NOMO-1 (cell line): ENCODE data around the gene RAB20.

Source experiments
- DNase-seq, 2 experiments: peaks; one replicate each; lab custom pipeline; 2025; ENCODE audit not compliant: unreplicated experiment in 2 of 2; lab: John Stamatoyannopoulos, UW

RAB20 gene

DNA sequence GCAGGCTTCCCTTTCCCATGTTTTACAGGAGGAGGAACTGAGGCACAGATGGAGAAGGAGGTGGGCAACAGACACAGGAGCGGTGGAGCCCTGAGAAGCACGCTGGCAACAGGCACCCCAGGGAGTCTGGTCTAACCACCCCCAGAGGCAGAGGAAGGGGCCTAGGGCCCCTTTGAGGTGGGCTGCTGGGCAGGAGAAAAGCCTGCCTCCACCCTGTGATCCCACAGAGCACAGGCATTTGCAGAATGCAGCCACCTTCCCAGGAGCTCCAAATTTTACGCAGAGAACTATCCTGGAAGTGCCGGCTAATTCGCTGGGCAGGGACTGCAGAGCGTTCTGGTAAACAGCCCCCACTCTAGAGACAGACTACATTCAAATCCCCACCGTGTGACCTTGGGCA is 30.4 kb downstream of the RAB20 start:
- DNase-seq: no peak

DNA sequence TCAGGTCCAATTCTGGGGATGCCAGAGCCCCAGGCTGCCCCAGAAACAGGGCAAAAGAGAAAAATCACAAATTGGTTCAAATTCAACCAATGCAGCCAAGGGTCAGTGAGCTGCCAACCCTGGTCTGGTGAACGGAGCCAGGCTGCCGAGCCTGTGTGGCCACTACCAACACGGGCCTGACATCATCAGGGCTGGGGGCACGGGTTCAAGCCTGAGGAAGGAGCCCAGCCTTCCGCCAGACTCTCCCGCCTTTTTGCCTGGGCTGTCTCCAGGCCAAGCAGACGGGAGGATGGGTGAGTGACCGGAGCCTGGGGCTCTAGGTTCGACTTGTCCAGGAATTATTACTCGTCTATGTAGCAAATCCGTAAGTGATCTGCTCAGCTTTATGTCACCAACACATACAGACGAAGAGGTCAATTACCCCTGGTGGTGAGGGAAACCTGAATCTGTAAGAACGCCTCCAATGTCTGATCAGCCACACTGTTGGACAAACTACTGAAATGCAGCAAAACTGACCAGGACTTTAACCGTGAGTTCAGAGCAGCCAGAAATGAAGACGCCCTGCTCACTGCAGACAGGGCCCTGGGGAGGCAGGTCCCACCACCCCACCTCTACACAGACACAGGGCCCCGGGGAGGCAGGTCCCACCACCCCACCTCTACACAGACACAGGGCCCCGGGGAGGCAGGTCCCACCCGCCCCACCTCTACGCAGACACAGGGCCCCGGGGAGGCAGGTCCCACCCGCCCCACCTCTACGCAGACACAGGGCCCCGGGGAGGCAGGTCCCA is 31.8 kb downstream of the RAB20 start:
- no peak for DNase-seq

DNA sequence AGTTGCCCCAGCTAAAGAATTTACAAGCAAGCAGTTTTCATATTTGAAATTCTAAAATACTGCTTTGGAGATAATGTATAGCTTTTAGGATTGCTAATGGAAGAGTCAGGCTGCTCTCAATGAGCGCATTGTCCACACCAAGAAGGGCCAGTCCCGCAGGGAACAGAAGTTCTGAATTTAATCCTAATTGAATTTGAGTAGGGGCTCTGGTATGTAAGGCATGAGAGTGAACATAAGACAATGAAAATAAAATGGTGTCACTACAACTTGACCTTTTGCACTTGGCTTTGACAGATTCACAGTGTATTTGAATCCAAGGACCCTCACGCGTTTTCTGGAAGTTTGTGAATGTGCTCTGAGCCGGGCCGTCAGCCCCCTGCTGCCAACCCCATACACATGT is 32.6 kb downstream of the RAB20 start:
- no peak for DNase-seq

DNA sequence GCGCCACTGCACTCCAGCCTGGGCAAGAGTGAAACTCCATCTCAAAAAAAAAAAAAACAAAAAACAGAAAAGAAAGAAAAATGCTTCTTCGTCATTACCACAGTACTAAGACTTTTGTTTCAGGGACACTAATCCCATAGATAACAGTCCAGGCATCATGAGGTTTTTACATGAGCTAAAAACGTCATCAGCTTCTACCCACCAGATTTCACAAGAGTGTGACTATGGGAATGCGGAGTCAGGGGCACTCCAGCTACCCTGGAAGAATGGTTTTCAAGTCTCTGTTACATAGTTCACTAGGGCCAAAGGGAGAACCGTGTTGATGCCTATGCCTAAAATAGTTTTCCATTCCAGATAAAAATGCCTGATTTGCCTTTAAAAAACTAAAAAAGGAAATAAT is 33.2 kb downstream of the RAB20 start:
- peak in 1 of 2 experiments; percentile 37 for DNase-seq

DNA sequence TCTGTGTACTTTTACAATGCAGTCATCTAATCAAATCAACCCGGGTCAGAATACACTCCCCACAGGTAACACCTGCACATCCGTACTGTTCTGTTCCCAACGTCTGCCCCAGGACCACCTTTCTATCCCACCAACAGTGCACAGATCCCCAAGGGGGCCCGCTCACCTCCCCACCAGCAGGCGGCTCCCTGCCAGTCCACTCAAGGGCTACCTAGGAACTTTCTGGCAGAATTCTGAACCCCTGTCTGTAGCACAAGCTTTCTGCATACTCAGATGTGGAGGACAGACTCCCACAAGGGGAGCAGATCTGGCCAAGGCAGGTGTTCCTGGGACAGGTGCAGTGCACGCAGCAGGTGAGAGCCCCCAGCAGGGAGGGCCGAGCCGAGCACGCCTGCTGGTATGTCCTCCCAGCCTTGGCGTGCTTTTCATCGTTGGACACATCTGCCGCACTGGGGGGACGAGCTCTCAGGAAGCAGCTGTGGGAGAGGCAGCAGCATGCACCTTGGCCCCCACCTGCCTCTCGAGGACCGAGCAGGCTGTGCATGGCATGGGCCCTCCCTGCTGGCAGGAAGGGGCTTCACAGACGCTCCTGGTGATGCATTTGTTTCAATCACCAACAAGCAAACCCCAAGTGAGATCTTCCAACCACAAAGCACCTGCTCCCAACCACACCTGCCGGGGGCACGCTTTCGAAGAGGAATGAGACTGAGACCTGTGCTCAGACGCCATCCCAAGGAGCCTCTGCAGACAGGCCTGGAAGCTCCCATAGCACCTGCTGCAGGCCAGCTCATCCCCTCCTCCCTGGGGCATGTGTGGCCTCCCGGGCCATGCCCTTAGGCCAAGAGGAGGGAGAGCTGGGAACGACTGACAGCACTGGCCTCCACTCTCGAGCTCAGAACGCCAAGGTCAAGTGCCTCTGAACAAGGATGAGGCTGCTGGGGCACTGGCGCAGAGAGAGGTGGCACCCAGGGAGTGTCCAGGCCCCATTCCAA is 35.9 kb downstream of the RAB20 start:
- no peak for DNase-seq

DNA sequence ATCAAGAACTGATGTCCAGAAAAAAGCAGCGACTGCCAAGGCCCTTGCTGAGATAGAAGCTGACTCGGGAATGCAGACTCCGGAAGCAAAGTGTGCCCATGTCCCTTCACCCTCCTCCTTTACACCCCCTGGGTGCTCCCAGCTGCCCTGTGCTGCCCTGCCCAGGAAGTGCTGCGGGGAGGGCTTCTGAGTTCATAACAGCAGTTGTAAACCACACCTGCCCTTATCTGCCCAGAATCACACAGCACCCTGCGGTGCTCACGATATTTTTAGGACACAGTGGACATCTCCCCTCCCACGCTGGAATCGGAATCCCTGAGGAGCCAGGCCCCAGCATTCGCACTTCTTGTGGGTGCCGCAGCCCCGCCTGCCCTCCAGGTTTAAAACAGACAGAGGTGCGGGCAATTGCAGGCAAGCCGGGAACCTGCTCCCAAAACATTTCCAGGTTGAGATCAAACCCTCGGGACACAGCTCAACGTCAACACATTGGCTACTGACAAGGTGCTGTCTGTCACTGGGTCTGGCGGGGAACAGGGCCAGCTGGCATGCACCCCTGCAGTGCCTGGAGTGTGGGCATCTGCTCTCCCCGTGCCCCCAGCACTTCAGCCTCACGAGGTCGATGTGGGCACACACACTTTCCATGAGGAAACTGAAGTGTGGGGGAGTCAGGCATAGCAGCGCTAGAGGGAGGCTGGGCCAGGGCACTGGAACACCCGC is 36.8 kb downstream of the RAB20 start:
- no peak for DNase-seq

DNA sequence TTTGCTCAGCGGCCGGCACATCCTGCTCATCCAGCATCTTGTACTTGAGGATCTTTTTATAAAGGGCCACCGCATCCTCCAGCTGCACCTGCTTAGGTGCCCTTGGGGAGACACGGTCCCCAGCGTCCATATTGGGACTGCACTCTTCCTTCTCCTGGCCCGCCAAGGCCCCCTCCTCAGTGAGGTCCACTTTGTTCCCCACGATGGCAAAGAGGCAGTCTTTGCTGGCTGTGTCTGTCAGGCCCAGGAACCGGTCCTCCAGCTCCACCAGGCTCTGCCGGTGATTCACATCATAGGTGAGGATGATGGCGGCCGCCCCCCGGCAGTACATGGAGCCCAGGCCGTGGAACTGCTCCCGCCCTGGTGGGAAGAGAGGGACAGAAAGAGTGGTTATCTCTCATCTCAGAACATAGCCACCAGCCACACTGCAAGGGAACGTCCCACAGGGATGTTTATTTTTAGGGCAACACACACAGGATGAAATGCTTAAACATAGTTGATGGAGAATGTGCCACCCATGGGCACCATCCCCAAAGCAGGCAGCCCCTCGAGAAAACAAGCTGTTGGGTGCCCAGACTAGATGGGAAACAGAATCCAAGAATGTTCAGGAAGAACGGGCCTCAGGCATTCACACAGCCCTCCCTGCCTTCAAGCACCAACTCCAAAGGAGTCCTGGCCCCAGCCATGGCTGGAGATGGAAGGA is 37.5 kb downstream of the RAB20 start:
- DNase-seq: no peak

DNA sequence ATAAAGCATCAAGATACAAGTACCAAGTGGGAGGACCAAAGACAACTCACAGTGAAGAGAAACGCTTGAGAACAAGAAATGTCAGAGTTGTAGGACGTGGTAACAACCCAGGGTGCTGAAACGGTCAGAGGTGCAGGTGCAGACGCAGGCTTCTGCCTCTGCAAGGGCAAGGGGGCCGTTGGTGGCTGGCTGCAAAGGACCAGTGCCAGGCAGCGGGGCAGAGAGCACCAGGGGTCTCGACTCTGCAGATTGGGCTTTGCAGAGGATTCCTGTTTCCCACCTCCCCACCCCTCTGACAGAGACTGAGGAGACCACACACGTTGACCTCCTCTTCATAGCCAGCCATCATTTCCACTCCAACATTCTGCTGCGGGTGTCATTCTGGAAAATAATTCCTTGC is 38.3 kb downstream of the RAB20 start:
- no peak for DNase-seq

DNA sequence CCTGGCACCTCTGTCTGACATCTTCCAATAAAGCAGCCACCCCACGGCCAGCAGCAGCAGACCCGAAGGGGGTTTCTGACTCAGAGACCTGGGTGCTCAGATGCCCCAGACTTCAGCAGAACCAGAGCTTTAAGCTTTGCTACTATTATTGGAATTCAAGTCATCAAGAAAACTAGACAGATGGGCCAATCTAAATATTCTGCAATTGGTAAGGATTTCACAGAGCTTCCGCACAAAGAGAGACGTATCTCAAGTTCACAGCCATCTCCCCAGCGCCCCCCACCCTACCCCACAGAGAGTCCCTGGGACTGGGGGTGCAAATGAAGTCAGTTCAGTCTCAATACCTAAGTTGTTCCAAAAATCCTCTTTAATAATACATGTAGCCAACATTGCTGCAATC is 38.8 kb downstream of the RAB20 start:
- no peak for DNase-seq

DNA sequence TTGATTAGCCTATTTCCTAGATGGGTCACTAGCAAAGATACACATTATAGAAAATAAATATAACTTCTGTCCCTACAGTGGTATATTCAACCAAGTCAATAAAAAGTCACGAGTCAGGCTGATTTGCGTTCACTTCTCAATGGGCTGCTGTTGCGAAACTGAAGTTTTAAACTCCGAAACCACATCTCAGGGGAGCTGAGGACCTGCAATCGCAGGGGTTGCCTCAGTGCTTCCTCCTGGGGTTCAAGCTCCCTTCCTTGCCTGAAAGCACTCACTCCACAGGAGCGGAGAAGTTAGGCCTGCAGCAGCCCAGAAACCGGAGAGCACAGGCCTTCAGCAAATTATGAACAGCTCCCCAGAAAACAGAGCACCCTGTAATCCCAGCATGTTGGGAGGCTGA is 39.6 kb downstream of the RAB20 start:
- DNase-seq: peak; percentile 84 to 90

DNA sequence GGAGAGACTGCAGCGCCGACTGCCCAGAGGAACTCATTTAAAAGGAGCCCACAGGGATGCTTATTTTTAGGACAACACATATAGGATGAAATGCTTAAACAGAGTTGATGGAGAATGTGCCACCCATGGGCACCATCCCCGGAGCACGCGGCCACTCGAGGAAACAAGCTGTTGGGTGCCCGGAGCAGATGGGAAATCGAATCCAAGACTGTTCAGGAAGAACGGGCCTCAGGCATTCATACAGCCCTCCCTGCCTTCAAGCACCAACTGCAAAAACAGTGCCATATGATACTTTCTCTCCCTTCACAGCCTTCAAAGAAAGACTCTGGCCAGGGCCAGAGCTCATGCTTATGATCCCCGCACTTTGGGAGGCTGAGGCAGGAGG is 40.2 kb downstream of the RAB20 start:
- DNase-seq: no peak

DNA sequence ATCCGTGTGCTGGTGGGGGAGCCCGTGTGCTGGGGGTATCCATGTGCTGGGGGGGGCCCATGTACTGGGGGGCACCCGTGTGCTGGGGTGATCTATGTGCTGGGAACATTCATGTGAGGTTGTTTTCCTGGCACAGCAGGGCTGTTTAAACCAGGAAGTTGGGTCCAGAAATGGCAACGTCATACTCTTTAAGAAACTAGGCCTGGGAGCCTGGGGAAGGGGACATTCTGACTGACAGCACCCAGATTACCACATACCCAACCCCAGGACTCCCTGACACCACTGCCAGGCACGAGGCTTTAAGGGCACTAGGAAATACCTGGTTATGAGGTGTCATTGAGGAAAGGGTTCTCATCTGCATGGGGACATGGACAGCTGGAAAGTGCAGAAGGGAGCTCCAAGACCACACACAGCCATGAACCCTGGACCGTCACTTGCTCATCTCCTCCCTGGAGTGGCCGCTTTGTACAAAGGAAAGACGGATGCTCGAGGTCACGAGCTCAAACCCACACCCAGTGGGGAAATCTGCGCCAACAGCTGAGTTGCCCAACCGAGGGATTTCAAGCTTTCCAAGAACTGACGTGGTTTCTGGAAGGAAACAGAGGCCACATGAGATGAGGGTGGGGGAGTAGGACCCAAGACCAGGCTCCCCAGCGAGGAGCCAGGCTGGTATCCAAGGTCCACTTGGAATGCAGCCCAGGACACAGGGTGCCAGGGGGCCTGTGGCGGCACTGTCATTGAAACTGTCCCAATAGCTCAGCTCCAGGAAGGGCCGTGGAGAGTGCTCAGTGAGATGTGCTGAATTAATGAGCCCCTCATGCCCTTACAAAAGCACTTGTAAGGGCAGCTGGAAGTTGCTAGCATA is 40.9 kb downstream of the RAB20 start:
- DNase-seq: peak; percentile 44 to 54

DNA sequence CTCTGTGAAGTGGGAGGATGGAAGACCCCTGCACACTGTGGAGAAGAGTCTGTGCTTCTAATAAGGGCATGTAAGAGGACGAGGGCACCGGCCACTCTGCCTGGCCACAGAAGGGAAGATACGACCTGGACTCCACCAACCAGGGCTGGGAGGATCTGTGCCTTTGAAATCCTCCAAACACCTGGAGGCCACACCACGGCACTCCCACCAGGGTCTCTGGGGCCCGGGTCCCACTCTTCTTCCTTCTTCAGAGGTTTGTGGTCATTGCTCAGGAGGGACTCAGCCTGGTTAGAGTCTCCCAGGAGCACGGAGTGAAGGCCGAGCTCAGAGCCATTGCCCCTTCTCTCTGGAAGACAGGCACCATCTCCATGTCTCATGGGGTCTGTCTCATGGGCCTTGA is 42.0 kb downstream of the RAB20 start:
- DNase-seq: no peak

DNA sequence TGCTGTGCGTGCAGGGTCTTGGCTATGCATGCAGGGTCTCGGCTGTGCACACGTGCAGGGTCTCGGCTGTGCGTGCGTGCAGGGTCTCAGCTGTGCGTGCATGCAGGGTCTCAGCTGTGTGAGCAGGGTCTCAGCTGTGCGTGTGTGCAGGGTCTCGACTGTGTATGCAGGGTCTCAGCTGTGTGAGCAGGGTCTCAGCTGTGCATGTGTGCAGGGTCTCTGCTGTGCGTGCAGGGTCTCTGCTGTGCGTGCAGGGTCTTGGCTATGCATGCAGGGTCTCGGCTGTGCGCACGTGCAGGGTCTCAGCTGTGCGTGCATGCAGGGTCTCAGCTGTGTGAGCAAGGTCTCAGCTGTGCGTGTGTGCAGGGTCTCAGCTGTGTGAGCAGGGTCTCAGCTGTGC is 42.5 kb downstream of the RAB20 start:
- no peak for DNase-seq

DNA sequence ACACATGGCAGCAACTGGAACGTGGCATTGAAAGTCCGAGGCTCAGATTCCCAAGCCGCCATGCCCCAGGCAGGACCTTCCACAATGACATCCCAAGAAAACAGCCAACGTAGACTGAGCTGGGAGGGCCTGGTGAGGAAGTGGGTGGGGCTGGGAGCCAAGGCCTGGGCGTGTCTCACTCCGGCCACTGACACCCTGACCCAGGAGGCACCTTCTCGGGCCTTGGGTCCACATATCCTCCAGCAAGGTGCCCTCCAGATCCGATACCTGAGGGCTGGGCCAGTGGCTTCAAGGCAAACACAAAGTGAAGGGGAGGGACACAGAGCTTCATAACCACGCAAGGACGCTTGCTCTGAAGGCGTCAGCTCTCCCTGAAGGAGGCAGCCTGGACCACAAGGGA is 43.0 kb downstream of the RAB20 start:
- DNase-seq: no peak

DNA sequence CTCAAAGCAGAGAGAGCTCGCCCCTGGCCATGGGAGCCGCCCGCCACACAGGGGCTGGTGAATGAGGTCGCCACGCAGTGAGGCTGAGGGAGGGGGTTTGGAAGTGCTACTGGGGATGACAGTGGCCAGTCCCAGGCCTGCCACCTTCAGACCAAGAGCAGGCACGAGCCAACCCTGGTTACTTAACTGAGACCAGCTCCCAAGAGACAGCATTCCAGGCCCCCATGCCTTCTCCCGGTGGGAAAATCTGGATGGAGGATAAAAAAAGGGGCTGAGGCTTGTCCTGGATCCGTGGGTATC is 43.3 kb downstream of the RAB20 start:
- DNase-seq: no peak

DNA sequence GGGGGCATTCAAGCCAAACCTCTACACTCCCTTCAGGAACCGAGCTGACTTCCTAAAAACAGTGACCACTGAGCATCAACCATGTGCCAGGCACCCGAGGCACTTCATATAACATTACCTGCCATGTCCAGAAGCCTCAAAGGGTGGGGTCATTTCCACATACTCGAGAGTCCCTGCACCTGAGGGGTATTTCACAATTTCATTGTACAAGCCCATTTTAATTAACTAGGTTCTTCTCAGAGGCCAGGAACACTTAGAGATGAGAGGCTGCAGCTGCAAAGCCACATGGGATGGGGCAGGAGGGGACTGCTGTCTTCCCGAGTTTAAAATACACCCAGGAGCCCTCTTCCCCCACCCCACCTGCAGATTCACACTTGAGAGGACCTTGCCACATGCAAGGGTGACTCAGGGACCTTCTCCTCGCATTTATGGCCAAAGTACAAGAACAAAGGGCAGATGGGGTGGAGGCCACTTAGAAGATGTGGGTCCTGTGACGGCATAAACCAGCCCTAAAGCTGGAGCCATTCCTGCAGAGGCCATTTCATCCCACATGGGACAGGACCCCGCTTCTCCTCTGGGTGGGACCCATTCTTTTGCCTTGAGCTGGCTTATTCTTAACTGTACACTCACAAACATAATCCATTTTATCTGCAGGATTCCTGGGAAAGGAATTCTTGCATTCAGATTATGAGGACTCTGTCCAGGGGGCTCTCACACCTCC is 43.9 kb downstream of the RAB20 start:
- DNase-seq: no peak

DNA sequence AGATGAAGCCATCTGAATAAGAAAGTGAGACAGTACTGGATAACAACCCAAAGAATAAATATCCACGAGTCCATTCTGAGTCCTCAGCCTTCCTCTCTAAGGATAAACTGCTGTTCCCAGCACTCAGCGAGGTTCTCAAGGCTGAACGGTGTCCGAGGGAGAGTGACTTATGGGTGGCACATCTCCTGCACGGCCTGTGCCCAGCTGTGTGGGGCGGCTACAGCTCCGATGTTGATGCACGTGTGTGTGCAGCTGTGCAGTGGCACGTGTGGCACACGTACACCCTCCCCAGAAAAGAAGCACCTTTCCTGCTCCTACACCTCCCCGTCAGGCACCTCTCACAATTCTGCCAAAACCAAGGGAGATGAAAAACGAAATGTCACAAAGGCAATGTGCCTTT is 45.0 kb downstream of the RAB20 start:
- DNase-seq: no peak

DNA sequence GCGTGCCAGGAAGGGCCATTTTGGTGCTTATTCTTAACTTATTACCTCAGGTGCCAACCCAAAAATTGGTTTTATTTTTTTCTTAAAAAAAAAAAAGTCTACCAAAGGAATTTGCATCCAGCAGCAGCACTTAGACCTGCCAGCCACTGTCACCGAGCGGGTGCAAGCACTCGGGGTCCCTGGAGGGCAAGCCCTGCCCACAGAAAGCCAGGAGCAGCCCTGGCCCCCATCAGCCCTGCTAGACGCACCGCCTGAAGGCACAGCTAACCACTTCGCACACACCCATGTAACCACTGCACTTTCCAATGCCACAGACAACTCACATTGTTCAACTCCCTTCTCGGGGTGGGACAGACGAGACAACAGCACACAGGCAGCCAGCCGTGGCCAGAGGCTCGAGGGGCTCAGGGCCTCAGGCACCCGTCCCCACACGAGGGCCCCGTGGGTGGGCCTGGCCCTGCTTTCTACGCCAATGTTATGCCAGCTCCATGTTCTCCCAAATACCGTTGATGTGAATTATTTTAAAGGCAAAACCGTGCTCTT is 49.3 kb downstream of the RAB20 start:
- DNase-seq: no peak
